IMR-90 (cell line): Measurements from ENCODE around the gene KDM4B. TPM values are rescaled to one million over a fixed set of nuclear protein-coding genes. Genes with fewer than 3 reads are reported as not detected.

ENCODE experiments used
- ATAC-seq: fragments of 200-7000 bp; cut with Tn5 transposase; 2 replicates; pipeline ENCODE4 v1.9.1; 2020; ENCODE audit warnings: low read depth, mild to moderate bottlenecking, moderate library complexity
- BruUV-seq: library from RNA; stranded (reverse); fragments of 400-500 nt; replicated peaks from 2 replicates; lab custom pipeline; 2021; lab: Mats Ljungman, UMichigan
- CTCF ChIA-PET: fragments of 300-600 bp; formaldehyde crosslinking; extraction: SDS; loops from one replicate; lab custom pipeline; 2021; ENCODE audit warnings: antibody characterized with exemption; lab: Yijun Ruan, JAX
- POLR2A ChIA-PET: fragments of 300-600 bp; sonication (Branson Sonifier 250); formaldehyde crosslinking; loops from one replicate; lab custom pipeline; 2022; ENCODE audit warnings: antibody characterized with exemption; ENCODE audit not compliant: unreplicated experiment; lab: Charles Lee
- DNase-seq: peaks from one replicate; pipeline ENCODE4 v3.0.0; 2013
- H2AFZ ChIP-seq: replicated peaks from 2 replicates; pipeline ENCODE3; 2013; ENCODE audit warnings: low read length, mild to moderate bottlenecking; ENCODE audit not compliant: poor library complexity
- H2AK5ac ChIP-seq: 2 replicates; pipeline ENCODE4 v1.6.1; 2013; ENCODE audit warnings: low read depth, low read length, inconsistent platforms
- H2AK9ac ChIP-seq: replicated peaks from 2 replicates; pipeline ENCODE3; 2013; ENCODE audit warnings: mild to moderate bottlenecking, low read depth, low read length, moderate library complexity; ENCODE audit not compliant: poor library complexity
- H2BK120ac ChIP-seq: 2 replicates; pipeline ENCODE4 v1.6.1; 2013; ENCODE audit warnings: low read depth, low read length, inconsistent platforms
- H2BK15ac ChIP-seq: 3 replicates; pipeline ENCODE4 v1.6.1; 2013; ENCODE audit warnings: low read depth, low read length, inconsistent platforms
- H2BK20ac ChIP-seq: 2 replicates; pipeline ENCODE4 v1.6.1; 2013; ENCODE audit warnings: low read depth, mild to moderate bottlenecking, inconsistent platforms, low read length, moderate library complexity
- H2BK5ac ChIP-seq: 2 replicates; pipeline ENCODE4 v1.6.1; 2013; ENCODE audit warnings: mild to moderate bottlenecking, low read depth, low read length, inconsistent platforms; ENCODE audit not compliant: poor library complexity, severe bottlenecking
- H3K14ac ChIP-seq: replicated peaks from 2 replicates; pipeline ENCODE4 v1.6.1; 2013; ENCODE audit warnings: low read depth, low read length, inconsistent platforms
- H3K18ac ChIP-seq: 2 replicates; pipeline ENCODE4 v1.6.1; 2013; ENCODE audit warnings: low read depth, low read length, control low read depth
- H3K23ac ChIP-seq: 2 replicates; pipeline ENCODE4 v1.6.1; 2013; ENCODE audit warnings: low read depth, low read length, inconsistent platforms
- H3K27ac ChIP-seq: 2 replicates; pipeline ENCODE4 v1.5.1; 2013; ENCODE audit warnings: mild to moderate bottlenecking, control low read depth, low read length; ENCODE audit not compliant: insufficient read depth
- H3K27me3 ChIP-seq: 2 replicates; pipeline ENCODE4 v1.6.1; 2013; ENCODE audit warnings: low read length; ENCODE audit not compliant: control insufficient read depth, insufficient read depth
- H3K36me3 ChIP-seq: 2 replicates; pipeline ENCODE4 v1.6.1; 2013; ENCODE audit warnings: low read length, mixed read lengths; ENCODE audit not compliant: control insufficient read depth, insufficient read depth
- H3K4ac ChIP-seq: 2 replicates; pipeline ENCODE4 v1.6.1; 2013; ENCODE audit warnings: low read depth, low read length, inconsistent platforms
- H3K4me1 ChIP-seq: 2 replicates; pipeline ENCODE4 v1.6.1; 2013; ENCODE audit warnings: low read length, mixed read lengths; ENCODE audit not compliant: control insufficient read depth, insufficient read depth
- H3K4me2 ChIP-seq: 2 replicates; pipeline ENCODE4 v1.6.1; 2013; ENCODE audit warnings: low read depth, mild to moderate bottlenecking, control low read depth, low read length, moderate library complexity
- H3K4me3 ChIP-seq: 2 replicates; pipeline ENCODE4 v1.5.1; 2013; ENCODE audit warnings: low read depth, mild to moderate bottlenecking, control low read depth, low read length, moderate library complexity; ENCODE audit not compliant: insufficient read depth
- H3K56ac ChIP-seq: 2 replicates; pipeline ENCODE4 v1.6.1; 2013; ENCODE audit warnings: low read length, inconsistent platforms; ENCODE audit not compliant: insufficient read depth; ENCODE audit errors: extremely low read depth
- H3K79me1 ChIP-seq, 2 experiments: 2 replicates each; pipeline ENCODE4 v1.6.1; 2013; ENCODE audit warnings: low read length in 2 of 2, inconsistent platforms in 1 of 2, low read depth in 1 of 2
- H3K9ac ChIP-seq: 2 replicates; pipeline ENCODE4 v1.6.1; 2013; ENCODE audit warnings: low read depth, low read length, control low read depth
- H3K9me1 ChIP-seq: 2 replicates; pipeline ENCODE4 v1.6.1; 2013; ENCODE audit warnings: low read length, inconsistent platforms; ENCODE audit not compliant: insufficient read depth
- H3K9me3 ChIP-seq: 2 replicates; pipeline ENCODE4 v1.6.1; 2013; ENCODE audit warnings: low read length; ENCODE audit not compliant: control insufficient read depth, insufficient read depth
- H4K20me1 ChIP-seq: 2 replicates; pipeline ENCODE4 v1.6.1; 2013; ENCODE audit warnings: low read length, inconsistent platforms; ENCODE audit not compliant: insufficient read depth
- H4K5ac ChIP-seq: 2 replicates; pipeline ENCODE4 v1.6.1; 2013; ENCODE audit warnings: mild to moderate bottlenecking, low read depth, low read length, control low read depth
- H4K8ac ChIP-seq, 2 experiments: 2 replicates each; pipeline ENCODE4 v1.6.1; 2013; ENCODE audit warnings: low read depth in 2 of 2, low read length in 2 of 2, control low read depth in 1 of 2, inconsistent platforms in 1 of 2
- H4K91ac ChIP-seq: 2 replicates; pipeline ENCODE4 v1.6.1; 2013; ENCODE audit warnings: low read depth, low read length, inconsistent platforms; ENCODE audit not compliant: insufficient read depth
- MXI1 ChIP-seq: IDR thresholded peaks from 2 replicates; pipeline ENCODE4 v1.6.1; 2012; ENCODE audit warnings: low read depth, mild to moderate bottlenecking, low read length, moderate library complexity, borderline replicate concordance
- WGBS, 2 experiments: methylation state at CpG; one replicate each; pipeline versions ENCODE4 v1.1.5 to v1.1.7; 2013; ENCODE audit warnings: missing lambda C conversion rate in 2 of 2; ENCODE audit not compliant: insufficient read length in 1 of 2; ENCODE audit errors: extremely low coverage in 2 of 2; 5-methylcytosine and 5-hydroxymethylcytosine counted together
- dilution Hi-C: fragments of 300-500 bp; cut with HindIII; formaldehyde crosslinking; loops from one replicate; pipeline ENCODE4 v1.14.3; 2018; ENCODE audit warnings: low sequenced_read_pairs; ENCODE audit not compliant: unreplicated experiment
- in situ Hi-C: fragments of 300-500 bp; cut with MboI; formaldehyde crosslinking; loops from 3 replicates; pipeline ENCODE4 v1.14.3; 2019; ENCODE audit warnings: low sequenced_read_pairs, inconsistent platforms, mixed read lengths
- intact Hi-C: fragments of 100-400 bp; cut with micrococcal nuclease; formaldehyde crosslinking; loops from 2 replicates; pipeline ENCODE4 v1.10.0; 2022
- polyA plus RNA-seq, 3 experiments: library from polyadenylated mRNA; depleted of rRNA; stranded (reverse); fragments of >200 nt; gene quantifications; 2 replicates each; pipeline ENCODE4 v1.2.3, GENCODE V29; 2012; ENCODE audit warnings: low replicate concordance in 1 of 3
- total RNA-seq: library from RNA; depleted of rRNA; stranded (reverse); fragments of >200 nt; gene quantifications from 2 replicates; pipeline ENCODE4 v1.2.3, GENCODE V29; 2012
- TF ChIP-seq, protein P1 (sequence below): conservative IDR thresholded peaks from 2 replicates; pipeline ENCODE4 v1.5.1; 2012; ENCODE audit warnings: mild to moderate bottlenecking, low read depth, low read length, improper control_type of control experiment

KDM4B gene
- total and polyA plus RNA-seq, 2 of the 4 experiments (the other 2 are of a cell fraction): 5.0 to 17.9 TPM

GRCh38 chr19:5026706-5027273 is 57.9 kb downstream of the KDM4B start:
- no peak overlapping the region for H2BK20ac ChIP-seq
- POLR2A ChIA-PET: no interaction called here
- no peak overlapping the region for H4K8ac ChIP-seq
- H3K27ac ChIP-seq: no peak overlapping the region
- no peaks in the 10 kb centered on the region for H3K27me3 ChIP-seq
- H3K4me3 ChIP-seq: no peak overlapping the region
- H2AK5ac ChIP-seq: no peak overlapping the region
- dilution Hi-C loops: no loop called here
- peak overlapping the region; percentile 4 for H2AFZ ChIP-seq
- TF ChIP-seq, protein P1, sequence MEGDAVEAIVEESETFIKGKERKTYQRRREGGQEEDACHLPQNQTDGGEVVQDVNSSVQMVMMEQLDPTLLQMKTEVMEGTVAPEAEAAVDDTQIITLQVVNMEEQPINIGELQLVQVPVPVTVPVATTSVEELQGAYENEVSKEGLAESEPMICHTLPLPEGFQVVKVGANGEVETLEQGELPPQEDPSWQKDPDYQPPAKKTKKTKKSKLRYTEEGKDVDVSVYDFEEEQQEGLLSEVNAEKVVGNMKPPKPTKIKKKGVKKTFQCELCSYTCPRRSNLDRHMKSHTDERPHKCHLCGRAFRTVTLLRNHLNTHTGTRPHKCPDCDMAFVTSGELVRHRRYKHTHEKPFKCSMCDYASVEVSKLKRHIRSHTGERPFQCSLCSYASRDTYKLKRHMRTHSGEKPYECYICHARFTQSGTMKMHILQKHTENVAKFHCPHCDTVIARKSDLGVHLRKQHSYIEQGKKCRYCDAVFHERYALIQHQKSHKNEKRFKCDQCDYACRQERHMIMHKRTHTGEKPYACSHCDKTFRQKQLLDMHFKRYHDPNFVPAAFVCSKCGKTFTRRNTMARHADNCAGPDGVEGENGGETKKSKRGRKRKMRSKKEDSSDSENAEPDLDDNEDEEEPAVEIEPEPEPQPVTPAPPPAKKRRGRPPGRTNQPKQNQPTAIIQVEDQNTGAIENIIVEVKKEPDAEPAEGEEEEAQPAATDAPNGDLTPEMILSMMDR: 0 out of 2 replicates have a peak, but pooled peaks have one; percentile 21
- no peak for TF ChIP-seq MXI1
- CTCF ChIA-PET: interaction anchor here (0.6 to 3.5 kb wide), 3 partner anchors 25 to 198 kb away, joined by 3 to 11 read pairs (median 3); no protein-coding TSS in a partner anchor
- ATAC-seq (no peak), DNase-seq (no peak)
- no peak overlapping the region for H4K5ac ChIP-seq
- no peak overlapping the region for H3K23ac ChIP-seq
- peak overlapping the region; percentile 5 for H2AK9ac ChIP-seq
- no peak overlapping the region for H3K14ac ChIP-seq
- no peak overlapping the region for H2BK120ac ChIP-seq
- H3K18ac ChIP-seq: no peak overlapping the region
- H3K9me3 ChIP-seq: no peaks in the 10 kb centered on the region
- no peak overlapping the region for H2BK5ac ChIP-seq
- intact Hi-C loops: no loop called here
- no TSS peak for BruUV-seq
- H3K4me1 ChIP-seq: peaks cover 15% of the 10 kb centered on the region
- peaks cover 97% of the 10 kb centered on the region for H4K20me1 ChIP-seq
- peaks cover 6% of the 10 kb centered on the region for H3K36me3 ChIP-seq
- H3K4ac ChIP-seq: no peak overlapping the region
- no peak overlapping the region for H2BK15ac ChIP-seq
- peaks cover 33 to 98% of the 10 kb centered on the region in 2 experiments for H3K79me1 ChIP-seq
- H4K91ac ChIP-seq: no peak overlapping the region
- peaks cover 16% of the 10 kb centered on the region for H3K9me1 ChIP-seq
- no peak overlapping the region for H3K9ac ChIP-seq
- no peak overlapping the region for H3K56ac ChIP-seq
- in situ Hi-C loops: no loop called here
- WGBS, 2 experiments: 79% methylated on average over 11 of the region's 15 CpGs; no CpG with 5 or more reads in 1 of the 2 experiments
- no peak overlapping the region for H3K4me2 ChIP-seq
